HUES64 (cell line): ENCODE results near the gene PSAT1.

ENCODE experiments used
- H3K27ac ChIP-seq: 2 replicates; pipeline ENCODE4 v1.7.0; 2013; ENCODE audit warnings: low read depth, low read length, inconsistent platforms
- H3K27me3 ChIP-seq: 2 replicates; pipeline ENCODE4 v1.6.1; 2013; ENCODE audit warnings: mild to moderate bottlenecking, low read length; ENCODE audit not compliant: insufficient read depth
- H3K36me3 ChIP-seq: 2 replicates; pipeline ENCODE4 v1.6.1; 2013; ENCODE audit warnings: mild to moderate bottlenecking, low read length; ENCODE audit not compliant: insufficient read depth
- H3K4me1 ChIP-seq: 2 replicates; pipeline ENCODE4 v1.6.1; 2013; ENCODE audit warnings: mild to moderate bottlenecking, low read length, moderate library complexity; ENCODE audit not compliant: insufficient read depth
- H3K4me3 ChIP-seq: 2 replicates; pipeline ENCODE4 v1.5.1; 2013; ENCODE audit warnings: mild to moderate bottlenecking, low read length, moderate library complexity
- H3K9ac ChIP-seq: 2 replicates; pipeline ENCODE4 v1.6.1; 2013; ENCODE audit warnings: mild to moderate bottlenecking, low read depth, low read length
- H3K9me3 ChIP-seq: 2 replicates; pipeline ENCODE4 v1.6.1; 2013; ENCODE audit warnings: low read depth, low read length; ENCODE audit not compliant: insufficient read depth
- WGBS: fragments of 150-250, 120-280 bp; methylation state at CpG from one replicate; pipeline ENCODE4 v1.1.7; 2013; ENCODE audit warnings: missing lambda C conversion rate; 5-methylcytosine and 5-hydroxymethylcytosine counted together

PSAT1 gene

DNA sequence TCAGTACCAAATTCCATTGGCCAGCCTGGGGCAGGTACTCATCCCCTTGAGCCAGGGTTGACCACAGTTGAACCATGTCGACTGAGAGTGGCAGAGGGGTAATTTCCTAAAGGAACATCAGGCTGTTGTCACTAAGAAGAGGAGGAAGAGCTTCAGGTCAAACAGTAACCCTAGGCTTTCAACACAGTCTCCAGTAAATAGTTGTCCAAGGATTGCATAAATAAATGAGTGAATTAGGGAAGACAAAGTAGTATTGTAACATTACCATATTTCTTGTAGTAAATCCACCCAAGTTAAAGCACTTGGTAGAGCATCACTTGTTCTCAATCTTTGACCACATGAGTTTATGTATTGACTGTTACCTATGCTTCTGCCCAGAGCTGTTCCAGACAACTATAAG lies 7.4 kb downstream of the PSAT1 start:
- Histone ChIP-seq H3K9ac (no peak overlapping the region), H3K36me3 (peaks cover 97% of the 10 kb centered on the region), H3K27me3 (no peaks in the 10 kb centered on the region), H3K27ac (no peak overlapping the region), H3K4me3 (no peak overlapping the region), H3K9me3 (no peaks in the 10 kb centered on the region), H3K4me1 (no peaks in the 10 kb centered on the region)
- 91% methylated on average over 1 of the region's 1 CpG for WGBS

DNA sequence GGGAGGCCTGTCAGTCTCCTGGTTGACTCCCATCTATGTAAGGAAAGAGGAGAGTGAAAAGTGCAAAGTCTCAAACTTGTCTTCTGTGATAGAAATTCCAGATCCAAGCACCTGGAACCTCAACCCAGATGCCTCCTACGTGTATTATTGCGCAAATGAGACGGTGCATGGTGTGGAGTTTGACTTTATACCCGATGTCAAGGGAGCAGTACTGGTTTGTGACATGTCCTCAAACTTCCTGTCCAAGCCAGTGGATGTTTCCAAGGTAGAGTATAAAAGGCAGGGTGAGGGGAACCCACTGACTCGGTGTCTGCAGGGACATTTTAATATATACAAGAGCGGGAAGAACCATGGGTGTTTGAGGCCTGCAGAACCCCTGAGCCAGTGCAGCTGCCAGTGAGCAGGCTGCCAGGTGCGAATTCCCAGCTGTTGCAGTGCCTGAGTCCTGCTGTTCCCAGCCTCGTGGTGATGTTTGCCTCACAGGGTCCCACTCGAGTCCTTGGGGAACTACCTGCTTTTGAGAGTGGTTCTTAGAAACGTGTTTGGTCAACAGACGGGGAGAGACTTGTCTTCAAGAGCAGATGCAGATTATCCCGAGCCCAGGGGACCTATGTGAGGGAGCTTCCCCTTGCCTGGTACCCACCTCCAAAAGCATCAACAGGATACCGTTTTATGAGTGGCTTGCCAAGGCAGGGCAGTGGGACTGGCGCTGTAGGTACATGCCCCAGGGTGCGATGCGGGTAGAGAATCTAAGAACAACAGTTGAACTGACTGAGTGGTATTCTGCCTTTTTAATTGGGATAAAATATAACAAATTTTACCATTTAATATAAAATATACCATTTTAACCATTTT lies 9.5 kb downstream of the PSAT1 start:
- H3K9me3 ChIP-seq: no peaks in the 10 kb centered on the region
- H3K9ac ChIP-seq: no peak overlapping the region
- H3K27me3 ChIP-seq: no peaks in the 10 kb centered on the region
- H3K4me1 ChIP-seq: no peaks in the 10 kb centered on the region
- H3K4me3 ChIP-seq: no peak overlapping the region
- peaks cover 99% of the 10 kb centered on the region for H3K36me3 ChIP-seq
- 90% methylated on average over 16 of the region's 16 CpGs for WGBS
- H3K27ac ChIP-seq: no peak overlapping the region

DNA sequence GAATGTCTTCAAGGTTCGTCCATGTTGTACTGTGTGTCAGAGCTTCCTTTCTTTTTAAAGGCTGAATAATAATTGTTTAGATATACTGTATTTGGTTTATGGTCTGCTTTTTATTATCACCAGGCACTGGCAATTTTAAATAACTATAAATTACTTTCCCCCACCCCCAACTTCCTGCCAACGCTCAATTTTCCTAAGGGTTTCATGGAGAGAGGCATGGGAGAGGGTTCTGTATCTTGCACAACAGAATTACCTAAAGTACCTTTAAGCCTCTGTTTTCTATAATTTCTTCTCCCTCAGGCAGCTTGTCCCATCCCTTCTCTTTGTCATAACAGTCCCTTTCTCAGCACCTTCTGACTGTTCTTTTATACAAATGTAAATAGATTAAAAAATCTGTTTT lies 10.4 kb downstream of the PSAT1 start:
- H3K4me1 ChIP-seq: no peaks in the 10 kb centered on the region
- no peak overlapping the region for H3K9ac ChIP-seq
- H3K4me3 ChIP-seq: no peak overlapping the region
- WGBS: 64% methylated on average over 2 of the region's 2 CpGs
- no peaks in the 10 kb centered on the region for H3K27me3 ChIP-seq
- no peak overlapping the region for H3K27ac ChIP-seq
- H3K36me3 ChIP-seq: peaks cover 99% of the 10 kb centered on the region
- no peaks in the 10 kb centered on the region for H3K9me3 ChIP-seq

DNA sequence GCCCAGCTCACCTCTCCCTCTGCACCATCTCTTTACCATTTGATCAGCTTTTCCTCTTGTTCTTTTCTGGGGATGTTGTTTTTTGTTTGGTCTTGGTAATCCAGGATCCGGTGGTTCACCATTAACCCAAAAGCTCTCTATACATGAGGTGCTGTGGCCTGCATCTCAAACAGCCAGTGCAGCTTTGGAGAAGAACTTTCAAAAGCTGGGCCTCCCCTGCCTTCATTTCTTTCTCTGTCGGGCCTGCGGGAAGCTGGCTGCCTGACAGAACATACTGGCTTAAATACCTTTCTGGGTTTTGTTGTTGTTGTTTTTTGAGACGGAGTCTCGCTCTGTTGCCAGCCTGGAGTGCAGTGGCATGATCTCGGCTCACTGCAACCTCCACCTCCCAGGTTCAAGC lies 12.1 kb downstream of the PSAT1 start:
- WGBS: 96% methylated on average over 6 of the region's 6 CpGs
- no peaks in the 10 kb centered on the region for H3K9me3 ChIP-seq

DNA sequence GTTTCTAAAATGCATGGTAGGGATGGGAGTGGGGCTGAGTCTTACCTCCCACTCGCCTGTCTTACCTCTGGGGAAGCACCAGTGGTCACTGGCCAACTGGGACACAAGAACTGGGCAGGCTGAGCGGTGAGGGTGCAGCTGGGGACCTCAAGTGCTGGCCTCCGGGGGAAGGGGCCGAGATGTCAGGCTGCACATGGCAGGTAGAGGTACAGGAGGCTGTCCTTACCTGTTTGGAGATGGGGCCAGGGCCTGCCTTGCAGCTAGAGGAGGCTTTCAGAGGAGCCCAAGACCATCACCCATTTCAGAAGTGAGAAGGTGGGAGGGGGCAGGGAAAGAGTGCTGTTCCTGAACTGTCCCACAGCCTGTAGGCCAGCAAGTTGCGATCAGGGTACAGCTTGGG lies 14.2 kb downstream of the PSAT1 start:
- no peaks in the 10 kb centered on the region for H3K4me1 ChIP-seq
- no peaks in the 10 kb centered on the region for H3K9me3 ChIP-seq
- no peak overlapping the region for H3K4me3 ChIP-seq
- whole genome bisulfite sequencing: 94% methylated on average over 5 of the region's 5 CpGs
- peaks cover 97% of the 10 kb centered on the region for H3K36me3 ChIP-seq
- H3K9ac ChIP-seq: no peak overlapping the region
- H3K27ac ChIP-seq: no peak overlapping the region
- H3K27me3 ChIP-seq: no peaks in the 10 kb centered on the region

More for the DNA sequence above, 12.1 kb downstream of the PSAT1 start:
- Histone ChIP-seq H3K27ac (no peak overlapping the region), H3K9ac (no peak overlapping the region), H3K27me3 (no peaks in the 10 kb centered on the region), H3K4me3 (no peak overlapping the region), H3K4me1 (no peaks in the 10 kb centered on the region), H3K36me3 (peaks cover 98% of the 10 kb centered on the region)

DNA sequence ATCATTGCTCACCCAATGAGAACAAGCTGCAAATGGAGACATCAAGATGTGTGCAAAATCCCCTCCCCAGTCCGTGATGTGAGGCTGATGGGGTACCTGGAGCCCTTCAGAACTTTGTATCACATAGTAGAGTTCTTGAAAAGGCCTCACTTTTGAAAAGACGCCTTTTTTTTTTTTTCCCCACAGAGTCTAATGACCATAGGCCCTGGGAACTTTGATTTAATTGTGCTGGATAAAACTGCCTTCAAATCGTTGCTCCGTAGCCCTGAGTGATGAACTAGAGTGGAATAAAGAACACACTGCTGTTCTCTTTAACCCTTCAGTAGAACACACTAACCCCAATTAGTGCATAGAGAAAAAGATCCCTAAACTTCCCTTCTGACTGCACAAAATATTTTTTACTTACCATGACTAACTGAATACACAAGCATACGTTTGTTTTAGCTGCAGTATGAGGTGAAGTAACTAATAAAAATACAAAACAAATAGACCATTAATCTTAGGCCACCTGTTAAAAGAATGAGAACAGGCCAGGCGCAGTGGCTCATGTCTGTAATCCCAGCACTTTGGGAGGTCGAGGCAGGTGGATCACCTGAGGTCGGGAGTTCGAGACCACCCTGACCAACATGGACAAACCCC lies 15.1 kb downstream of the PSAT1 start:
- H3K4me1 ChIP-seq: no peaks in the 10 kb centered on the region
- WGBS: 93% methylated on average over 7 of the region's 9 CpGs
- no peak overlapping the region for H3K27ac ChIP-seq

DNA sequence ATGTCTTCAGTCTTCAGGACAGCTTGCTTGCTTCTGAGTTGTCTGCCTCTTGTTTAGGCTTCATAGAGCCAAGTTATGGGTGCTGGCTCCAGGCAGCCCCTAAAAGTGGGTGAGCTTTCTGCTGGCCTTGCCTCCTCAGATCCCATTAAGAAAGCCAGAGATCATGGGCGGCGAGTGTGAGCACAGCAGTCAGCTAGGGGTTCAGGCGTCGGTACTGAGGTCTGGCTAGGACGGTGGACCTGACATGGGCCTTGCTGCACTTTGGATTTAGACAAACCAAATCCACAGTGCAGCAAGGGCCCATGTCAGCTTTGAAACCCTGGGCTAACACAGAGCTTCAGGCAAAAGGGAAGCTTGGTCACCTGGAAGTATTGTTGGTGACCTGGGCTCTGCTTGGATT lies 17.6 kb downstream of the PSAT1 start:
- Histone ChIP-seq H3K4me3 (no peak overlapping the region), H3K9me3 (no peaks in the 10 kb centered on the region), H3K27ac (no peak overlapping the region), H3K9ac (no peak overlapping the region), H3K27me3 (no peaks in the 10 kb centered on the region), H3K36me3 (peaks cover 97% of the 10 kb centered on the region), H3K4me1 (no peaks in the 10 kb centered on the region)
- WGBS: 94% methylated on average over 5 of the region's 5 CpGs

More for the DNA sequence above, 15.1 kb downstream of the PSAT1 start:
- Histone ChIP-seq H3K9ac (no peak overlapping the region), H3K36me3 (peaks cover 97% of the 10 kb centered on the region), H3K27me3 (no peaks in the 10 kb centered on the region), H3K9me3 (no peaks in the 10 kb centered on the region), H3K4me3 (no peak overlapping the region)

DNA sequence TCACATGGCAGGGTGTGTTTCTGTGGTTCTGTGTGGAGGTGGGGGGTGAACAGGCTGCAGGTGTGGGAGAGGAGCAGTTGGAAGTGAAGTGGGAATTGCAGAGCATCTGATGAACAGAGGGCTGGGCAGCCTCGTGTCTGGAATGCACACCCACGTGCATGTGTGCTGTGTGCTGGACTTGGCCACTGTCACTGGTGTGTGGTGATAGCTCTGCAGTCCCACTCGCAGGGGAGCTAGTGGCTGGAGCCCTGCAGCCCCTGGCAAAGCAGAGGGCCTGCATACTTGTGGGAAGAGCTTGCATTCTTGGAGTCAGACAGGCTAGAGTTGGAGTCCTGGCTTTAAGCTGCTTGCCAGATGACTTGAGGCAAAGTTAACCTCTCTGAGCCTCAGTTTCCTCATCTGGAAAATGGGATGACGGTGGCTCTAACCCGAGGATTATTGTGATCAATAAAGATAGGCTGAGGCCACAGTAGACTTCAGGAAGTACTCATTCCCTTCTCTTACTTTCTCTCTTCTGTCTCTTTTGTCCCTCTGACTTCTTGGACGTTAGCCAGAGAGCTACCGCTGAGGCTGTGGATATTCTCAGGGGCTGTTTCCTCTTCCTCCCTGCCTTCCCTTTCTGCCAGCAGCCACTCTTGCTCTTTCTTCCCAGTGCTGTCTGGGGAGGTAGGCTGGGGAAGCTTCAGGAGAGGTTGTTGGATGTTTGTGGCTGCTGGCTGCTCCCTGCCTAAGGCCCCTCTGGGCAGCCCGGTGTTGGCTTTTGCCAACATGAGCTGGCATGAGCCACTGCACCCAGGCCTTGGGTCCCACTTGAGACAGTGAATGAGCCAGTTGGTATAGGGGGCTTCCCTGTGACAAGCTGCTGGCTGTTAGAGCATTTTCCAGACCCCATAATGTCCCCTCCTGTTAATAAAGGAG lies 18.3 kb downstream of the PSAT1 start:
- 98% methylated on average over 8 of the region's 8 CpGs for WGBS
- H3K27me3 ChIP-seq: no peaks in the 10 kb centered on the region
- H3K4me3 ChIP-seq: no peak overlapping the region
- H3K36me3 ChIP-seq: peaks cover 97% of the 10 kb centered on the region
- no peak overlapping the region for H3K9ac ChIP-seq
- no peaks in the 10 kb centered on the region for H3K9me3 ChIP-seq
- no peak overlapping the region for H3K27ac ChIP-seq
- no peaks in the 10 kb centered on the region for H3K4me1 ChIP-seq

DNA sequence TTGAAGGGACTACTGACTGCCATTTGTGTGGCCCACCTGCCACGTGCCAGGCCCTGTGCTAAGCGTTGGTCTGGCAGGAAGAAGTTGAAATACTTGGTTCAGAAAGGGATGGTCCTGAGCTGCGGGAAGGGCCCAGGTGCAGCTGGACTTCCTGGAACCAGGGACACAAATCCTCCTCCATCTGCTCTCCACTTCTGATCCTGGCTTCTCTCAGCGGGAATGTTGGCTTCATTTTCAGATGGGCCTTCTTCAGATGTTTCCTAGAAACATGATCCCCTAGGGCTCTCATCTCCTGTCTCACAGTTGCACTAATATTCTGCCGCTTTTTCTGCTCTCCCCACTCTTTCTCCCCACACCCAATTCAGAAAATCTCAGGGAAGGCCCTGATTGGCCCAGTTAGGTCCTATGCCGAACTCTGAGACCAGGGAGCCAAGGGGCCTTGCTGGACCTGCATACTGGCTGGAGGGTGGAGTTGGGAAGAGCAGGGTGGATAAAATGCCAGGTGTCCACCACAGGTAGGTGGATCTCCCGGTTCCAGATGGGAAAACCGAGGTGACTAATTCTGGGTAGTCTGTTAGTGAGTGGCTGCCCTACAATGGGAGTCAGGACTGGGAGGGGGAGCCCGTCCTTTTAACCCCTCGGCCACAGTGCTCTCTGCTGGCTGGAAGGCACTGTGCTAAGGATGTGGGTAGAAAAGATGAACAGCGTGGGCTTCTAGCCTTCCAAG lies 19.4 kb downstream of the PSAT1 start:
- Histone ChIP-seq H3K9ac (no peak overlapping the region), H3K27me3 (no peaks in the 10 kb centered on the region), H3K4me3 (no peak overlapping the region), H3K27ac (no peak overlapping the region; the same call in 1 of the 2 replicates), H3K36me3 (peaks cover 97% of the 10 kb centered on the region), H3K9me3 (no peaks in the 10 kb centered on the region), H3K4me1 (no peaks in the 10 kb centered on the region)
- WGBS: 90% methylated on average over 11 of the region's 11 CpGs

DNA sequence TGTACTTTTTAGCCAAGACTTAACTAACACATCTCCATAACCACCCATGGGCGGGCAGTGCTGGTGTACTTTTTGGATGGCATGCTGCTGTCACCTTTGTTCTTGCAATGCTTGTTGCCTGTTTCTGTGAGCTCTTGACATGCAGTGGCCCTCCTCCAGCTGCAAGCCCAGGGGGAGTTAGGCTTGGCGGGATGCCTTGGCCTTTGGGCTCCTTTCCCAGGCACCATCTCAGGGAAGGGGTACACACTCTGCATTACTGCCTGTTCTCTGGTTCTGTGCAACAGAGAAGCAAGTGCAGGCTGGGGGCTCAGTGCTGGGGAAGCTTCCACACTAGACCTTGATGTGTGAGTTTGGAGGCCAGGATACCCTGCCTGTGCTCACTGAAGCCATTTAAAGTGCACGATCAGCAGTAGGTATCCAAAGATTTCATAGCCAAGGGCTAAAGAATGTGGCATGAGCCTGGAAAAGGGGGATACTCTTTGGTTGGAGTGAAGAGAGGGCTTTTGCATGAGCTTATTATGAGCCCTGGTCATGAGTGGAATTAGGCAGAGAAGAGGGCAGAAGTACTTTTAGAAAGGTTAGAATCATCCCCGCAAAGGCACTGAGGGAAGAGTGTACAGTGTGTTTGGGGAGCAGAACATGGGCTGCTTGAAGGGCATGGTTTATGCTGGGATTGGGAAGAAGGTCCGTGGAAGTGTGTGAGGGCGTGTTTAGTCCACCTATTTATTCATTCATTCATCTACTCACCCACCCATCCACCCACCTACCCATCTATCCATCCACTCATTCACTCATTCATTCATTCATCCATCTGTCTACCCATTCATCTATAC lies 22.5 kb downstream of the PSAT1 start:
- Histone ChIP-seq H3K9me3 (no peaks in the 10 kb centered on the region), H3K4me3 (no peak overlapping the region), H3K36me3 (peaks cover 100% of the 10 kb centered on the region), H3K4me1 (no peaks in the 10 kb centered on the region), H3K27ac (no peak overlapping the region), H3K9ac (no peak overlapping the region), H3K27me3 (no peaks in the 10 kb centered on the region)
- 87% methylated on average over 6 of the region's 6 CpGs for WGBS
